Thoracic aorta endothelial cell (primary cell): Measurements from ENCODE around the gene CABP7. TPM values are rescaled to one million over a fixed set of nuclear protein-coding genes. Genes with fewer than 3 reads are reported as not detected.

Experiments used
- small RNA-seq: library from RNA; depleted of rRNA; stranded (forward); fragments of <200 nt; gene quantifications from one replicate; pipeline ENCODE3, GENCODE V24; 2012
- total RNA-seq: library from RNA; depleted of rRNA; stranded (reverse); fragments of >200 nt; gene quantifications from 2 replicates; pipeline ENCODE4 v1.2.3, GENCODE V29; 2012

The CABP7 gene
- total RNA-seq: not detected in 2 replicates

DNA sequence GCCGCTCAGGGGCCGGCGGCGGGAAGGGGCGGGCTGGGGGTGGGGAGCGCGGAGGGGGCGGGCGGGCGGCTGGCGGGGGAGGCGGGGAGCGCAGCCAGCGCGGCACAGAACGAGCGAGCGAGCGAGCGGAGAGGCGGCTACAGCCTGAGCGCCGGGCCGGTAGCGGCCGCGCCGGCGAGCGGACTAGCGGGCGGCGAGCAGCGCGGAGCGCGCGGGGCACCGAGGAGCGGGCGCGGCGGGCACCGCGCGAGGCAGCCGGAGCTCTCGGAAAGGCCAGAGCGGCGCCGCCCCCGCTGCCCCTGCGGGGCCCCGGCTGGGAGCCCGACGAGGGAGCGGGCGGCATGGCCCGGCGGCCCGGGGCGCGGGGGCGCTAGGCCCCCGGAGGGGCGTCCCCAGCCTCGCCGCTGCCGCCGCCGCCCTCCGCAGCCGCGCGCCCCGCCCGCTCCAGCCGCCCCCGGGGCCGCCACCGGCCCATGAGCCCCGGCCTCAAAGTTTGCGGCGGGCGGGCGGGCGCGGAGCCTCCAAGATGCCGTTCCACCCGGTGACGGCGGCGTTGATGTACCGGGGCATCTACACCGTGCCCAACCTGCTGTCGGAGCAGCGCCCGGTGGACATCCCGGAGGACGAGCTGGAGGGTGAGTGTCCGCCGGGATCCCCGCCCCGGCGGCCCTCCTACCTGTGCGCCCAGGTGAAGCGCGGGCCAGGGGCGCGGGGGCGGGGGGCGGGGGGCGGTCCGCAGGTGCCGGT is at the start of gene CABP7:
TSS of gene CABP7 (plus strand) at position 105 of the 747 bp plus-strand sequence. CDS start at position 527, 422 bp downstream.

GRCh38 chr22:29766632-29767170 is 46.9 kb downstream of the CABP7 start, which contains the start of gene ZMAT5:
ZMAT5 (minus strand) TSS chr22:29767007; CDS start chr22:29748544, 18,463 bp downstream.

DNA sequence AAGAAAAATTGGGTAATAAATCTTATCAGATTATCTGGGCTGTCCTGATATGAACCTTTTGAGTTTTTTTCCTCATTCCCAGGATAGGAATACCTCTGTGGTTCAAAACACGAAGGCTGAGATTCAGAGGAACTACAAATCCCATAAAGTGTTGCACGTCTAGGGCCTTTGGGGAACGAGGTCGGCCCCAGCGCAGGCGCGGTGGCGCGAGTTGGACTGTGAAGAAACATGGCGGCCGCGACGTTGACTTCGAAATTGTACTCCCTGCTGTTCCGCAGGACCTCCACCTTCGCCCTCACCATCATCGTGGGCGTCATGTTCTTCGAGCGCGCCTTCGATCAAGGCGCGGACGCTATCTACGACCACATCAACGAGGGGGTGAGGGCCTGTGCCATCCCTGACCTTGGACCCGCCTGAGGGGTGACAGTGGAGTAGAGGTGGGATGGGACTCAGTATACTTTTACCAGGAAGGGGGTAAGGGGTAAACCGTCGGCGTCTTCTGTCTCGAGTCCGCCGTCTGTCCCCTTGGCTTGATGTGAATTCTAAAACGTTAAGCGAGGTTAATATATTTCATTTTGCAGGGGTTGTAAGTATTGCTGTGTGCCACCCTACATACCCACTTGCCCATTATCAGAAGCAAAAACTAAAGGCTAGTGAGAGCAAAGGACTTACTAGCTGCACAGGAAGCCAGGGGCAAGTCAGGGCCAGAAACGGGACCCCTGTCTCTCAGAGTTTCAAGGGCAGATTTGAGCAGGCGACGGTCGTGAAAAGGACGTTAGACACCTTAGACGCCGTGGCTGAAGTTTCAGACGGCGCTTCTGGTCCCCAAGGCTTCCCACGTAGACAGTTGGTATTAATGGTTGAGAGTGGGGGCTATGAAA is 47.6 kb downstream of the CABP7 start, which contains the start of gene UQCR10:
TSS of gene UQCR10 (plus strand) at position 199 of the 881 bp plus-strand sequence. CDS start at position 229, 30 bp downstream.

Small RNA genes lying within 50 kb of the gene (small RNA-seq; reads per million reads assigned to genes)
- gene AC004882.2 (not detected), gene RF00019 (not detected)

Other genes with a start within 250 kb of the CABP7 start
- 1.3 and 1.6 TPM in 2 replicates for gene NEFH, start 239.8 kb upstream of the CABP7 start, total RNA-seq
- gene THOC5, start 166.2 kb upstream of the CABP7 start, total RNA-seq: 62.0 and 67.2 TPM in 2 replicates
- gene NIPSNAP1, start 138.9 kb upstream of the CABP7 start, total RNA-seq: 30.5 and 42.7 TPM in 2 replicates
- 151 and 189 TPM in 2 replicates for gene NF2, start 116.4 kb upstream of the CABP7 start, total RNA-seq
- gene ZMAT5, start 47.0 kb downstream of the CABP7 start, total RNA-seq: 13.7 and 15.9 TPM in 2 replicates
- 35.0 and 47.7 TPM in 2 replicates for gene UQCR10, start 47.4 kb downstream of the CABP7 start, total RNA-seq
- 39.8 and 42.8 TPM in 2 replicates for gene ASCC2, start 118.3 kb downstream of the CABP7 start, total RNA-seq
- gene MTMR3, start 163.2 kb downstream of the CABP7 start, total RNA-seq: 26.6 and 33.0 TPM in 2 replicates